ENCODE measurements around the gene MAD1L1.

DNA sequence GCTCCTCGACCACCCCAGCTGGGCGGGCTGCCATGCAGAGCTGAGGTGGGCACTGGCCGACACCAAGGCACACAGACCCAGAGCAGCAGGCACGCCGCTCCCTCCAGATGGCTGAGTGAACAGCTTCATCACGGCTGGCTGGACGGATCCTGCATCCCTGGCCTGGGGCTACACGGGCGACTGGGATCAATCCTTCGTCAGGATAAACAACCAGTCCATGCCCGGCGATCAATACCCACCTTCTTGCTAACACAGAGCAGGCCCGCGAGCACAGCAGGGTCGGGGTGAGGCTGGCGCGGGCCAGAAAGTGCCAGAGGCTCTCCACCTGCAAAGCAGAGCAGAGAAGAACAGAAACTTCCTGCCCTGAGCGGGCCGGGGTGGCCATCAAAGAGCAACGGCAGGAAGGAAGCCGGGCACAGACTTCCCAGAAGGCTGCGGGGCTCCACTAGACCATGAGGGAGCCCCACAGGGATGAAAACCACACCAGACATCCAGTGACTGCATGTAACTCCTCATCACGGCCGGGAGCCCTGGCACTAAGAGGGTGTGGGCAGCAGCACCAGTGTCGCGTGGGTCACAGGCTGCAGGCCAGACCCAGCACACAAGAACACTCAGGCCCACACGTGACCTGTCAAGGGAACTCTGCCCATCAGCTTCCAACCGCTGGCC lies 166.4 kb downstream of the MAD1L1 start:
- TF ChIP-seq, protein P1, sequence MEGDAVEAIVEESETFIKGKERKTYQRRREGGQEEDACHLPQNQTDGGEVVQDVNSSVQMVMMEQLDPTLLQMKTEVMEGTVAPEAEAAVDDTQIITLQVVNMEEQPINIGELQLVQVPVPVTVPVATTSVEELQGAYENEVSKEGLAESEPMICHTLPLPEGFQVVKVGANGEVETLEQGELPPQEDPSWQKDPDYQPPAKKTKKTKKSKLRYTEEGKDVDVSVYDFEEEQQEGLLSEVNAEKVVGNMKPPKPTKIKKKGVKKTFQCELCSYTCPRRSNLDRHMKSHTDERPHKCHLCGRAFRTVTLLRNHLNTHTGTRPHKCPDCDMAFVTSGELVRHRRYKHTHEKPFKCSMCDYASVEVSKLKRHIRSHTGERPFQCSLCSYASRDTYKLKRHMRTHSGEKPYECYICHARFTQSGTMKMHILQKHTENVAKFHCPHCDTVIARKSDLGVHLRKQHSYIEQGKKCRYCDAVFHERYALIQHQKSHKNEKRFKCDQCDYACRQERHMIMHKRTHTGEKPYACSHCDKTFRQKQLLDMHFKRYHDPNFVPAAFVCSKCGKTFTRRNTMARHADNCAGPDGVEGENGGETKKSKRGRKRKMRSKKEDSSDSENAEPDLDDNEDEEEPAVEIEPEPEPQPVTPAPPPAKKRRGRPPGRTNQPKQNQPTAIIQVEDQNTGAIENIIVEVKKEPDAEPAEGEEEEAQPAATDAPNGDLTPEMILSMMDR (conservative IDR thresholded peaks at IDR 0.05), result no peak
- TF ChIP-seq ZFX (IDR thresholded peaks at IDR 0.05), result no peak

All from C4-2B (cell line).